Measurements from ENCODE around the gene GDAP1L1. TPM values are rescaled to one million over a fixed set of nuclear protein-coding genes. Genes with fewer than 3 reads are reported as not detected.

The GDAP1L1 gene
- total and polyA plus RNA-seq, 2 of the 4 experiments (the other 2 are of a cell fraction) = not detected

- BruUV-seq (replicated peaks) = no TSS peak
- no peaks in the 10 kb centered on the region for H4K20me1 ChIP-seq (ENCODE audit: insufficient read depth, low read length)
- CTCF ChIA-PET = interaction anchor here (1.3 kb wide), 1 partner anchor 23 kb away, joined by 3 read pairs; the partner anchor contains the start of gene FITM2
- dilution Hi-C loops (cut with HindIII; ENCODE audit: low sequenced_read_pairs, unreplicated experiment) (no loop called here), intact Hi-C loops (cut with micrococcal nuclease) (loop anchor here (5.0 kb wide), 1 partner anchor 35 kb away; no protein-coding TSS in a partner anchor), in situ Hi-C loops (cut with MboI; ENCODE audit: low sequenced_read_pairs) (no loop called here)
- 17% methylated on average over 1 of the region's 5 CpGs; no CpG with 5 or more reads in 1 of the 2 experiments for WGBS, 2 experiments (ENCODE audit: extremely low coverage in 2 of 2, insufficient read length in 1 of 2)
- no peak overlapping the region for H3K14ac ChIP-seq (replicated peaks; ENCODE audit: low read depth, low read length)
- no peaks in the 10 kb centered on the region for H3K9me3 ChIP-seq (ENCODE audit: control insufficient read depth, insufficient read depth, low read length)
- no peaks in the 10 kb centered on the region for H3K9me1 ChIP-seq (ENCODE audit: insufficient read depth, low read length)
- peak; percentile 37; the same call in 1 of the 2 replicates for ATAC-seq (ENCODE audit: low read depth)
- no peak overlapping the region for H2BK20ac ChIP-seq (ENCODE audit: low read depth, low read length)
- no peak overlapping the region for H4K8ac ChIP-seq (ENCODE audit: low read depth in 2 of 2, low read length in 2 of 2)
- no peaks in the 10 kb centered on the region for H3K36me3 ChIP-seq (ENCODE audit: control insufficient read depth, insufficient read depth, low read length)
- no peak overlapping the region for H3K4me3 ChIP-seq (ENCODE audit: insufficient read depth, low read depth, low read length)
- H3K4me1 ChIP-seq (ENCODE audit: control insufficient read depth, insufficient read depth, low read length) = no peaks in the 10 kb centered on the region; the same call in 1 of the 2 replicates
- no peak overlapping the region for H3K4me2 ChIP-seq (ENCODE audit: low read depth, low read length)
- H4K91ac ChIP-seq (ENCODE audit: insufficient read depth, low read depth, low read length) = no peak overlapping the region
- no peak overlapping the region for H2BK120ac ChIP-seq (ENCODE audit: low read depth, low read length)
- POLR2A ChIA-PET (ENCODE audit: unreplicated experiment) = no interaction called here
- no peak overlapping the region for H3K56ac ChIP-seq (ENCODE audit: extremely low read depth, insufficient read depth, low read length)
- H4K5ac ChIP-seq (ENCODE audit: low read depth, low read length) = no peak overlapping the region
- H3K23ac ChIP-seq (ENCODE audit: low read depth, low read length) = no peak overlapping the region
- no peak overlapping the region for H3K4ac ChIP-seq (ENCODE audit: low read depth, low read length)
- no peak for DNase-seq
- no peak overlapping the region for H2AK9ac ChIP-seq (replicated peaks; ENCODE audit: low read depth, low read length, poor library complexity)
- no peak overlapping the region for H2BK15ac ChIP-seq (ENCODE audit: low read depth, low read length)
- H3K79me1 ChIP-seq (ENCODE audit: low read depth in 1 of 2, low read length in 2 of 2) = no peaks in the 10 kb centered on the region
- no peak overlapping the region for H2BK5ac ChIP-seq (ENCODE audit: low read depth, low read length, poor library complexity, severe bottlenecking)
- no peaks in the 10 kb centered on the region for H3K27me3 ChIP-seq (ENCODE audit: control insufficient read depth, insufficient read depth, low read length)
- TF ChIP-seq MXI1 (IDR thresholded peaks at IDR 0.05; ENCODE audit: borderline replicate concordance, low read depth, low read length) = no peak
- no peak for TF ChIP-seq POLR2A (IDR thresholded peaks at IDR 0.05; ENCODE audit: low read depth, low read length)
- no peak for TF ChIP-seq CHD1 (IDR thresholded peaks at IDR 0.05; ENCODE audit: low read depth, low read length)
- TF ChIP-seq, protein P1, sequence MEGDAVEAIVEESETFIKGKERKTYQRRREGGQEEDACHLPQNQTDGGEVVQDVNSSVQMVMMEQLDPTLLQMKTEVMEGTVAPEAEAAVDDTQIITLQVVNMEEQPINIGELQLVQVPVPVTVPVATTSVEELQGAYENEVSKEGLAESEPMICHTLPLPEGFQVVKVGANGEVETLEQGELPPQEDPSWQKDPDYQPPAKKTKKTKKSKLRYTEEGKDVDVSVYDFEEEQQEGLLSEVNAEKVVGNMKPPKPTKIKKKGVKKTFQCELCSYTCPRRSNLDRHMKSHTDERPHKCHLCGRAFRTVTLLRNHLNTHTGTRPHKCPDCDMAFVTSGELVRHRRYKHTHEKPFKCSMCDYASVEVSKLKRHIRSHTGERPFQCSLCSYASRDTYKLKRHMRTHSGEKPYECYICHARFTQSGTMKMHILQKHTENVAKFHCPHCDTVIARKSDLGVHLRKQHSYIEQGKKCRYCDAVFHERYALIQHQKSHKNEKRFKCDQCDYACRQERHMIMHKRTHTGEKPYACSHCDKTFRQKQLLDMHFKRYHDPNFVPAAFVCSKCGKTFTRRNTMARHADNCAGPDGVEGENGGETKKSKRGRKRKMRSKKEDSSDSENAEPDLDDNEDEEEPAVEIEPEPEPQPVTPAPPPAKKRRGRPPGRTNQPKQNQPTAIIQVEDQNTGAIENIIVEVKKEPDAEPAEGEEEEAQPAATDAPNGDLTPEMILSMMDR (conservative IDR thresholded peaks at IDR 0.05; ENCODE audit: low read depth, low read length) = no peak
- no peak for TF ChIP-seq MAFK (IDR thresholded peaks at IDR 0.05; ENCODE audit: low read depth, low read length)
- no peak for TF ChIP-seq FOS (IDR thresholded peaks at IDR 0.05; ENCODE audit: low read depth, low read length)
- no peak for TF ChIP-seq NFE2L2 (IDR thresholded peaks at IDR 0.05; ENCODE audit: low read depth, low read length)
- no peak overlapping the region for H2AFZ ChIP-seq (replicated peaks; ENCODE audit: low read length, poor library complexity)
- no peak overlapping the region for H3K9ac ChIP-seq (ENCODE audit: low read depth, low read length)
- no peak overlapping the region for H3K27ac ChIP-seq (ENCODE audit: insufficient read depth, low read length)
- H3K18ac ChIP-seq (ENCODE audit: low read depth, low read length) = no peak overlapping the region
- H2AK5ac ChIP-seq (ENCODE audit: low read depth, low read length) = no peak overlapping the region
Observed at GRCh38 chr20:44287272-44288097, 40.4 kb downstream of the GDAP1L1 start.
